ENCODE data around the gene JAML.

The JAML gene

GRCh38 chr11:118149493-118149892 is 75.3 kb downstream of the JAML start:
- DNase-seq (ENCODE audit: low read depth): no peak
- H3K4me3 ChIP-seq (ENCODE audit: low read depth, low read length): no peak overlapping the region
- no peak for TF ChIP-seq CTCF (conservative IDR thresholded peaks at IDR 0.05; ENCODE audit: low read depth, low read length)

- DNase-seq (ENCODE audit: low read depth): no peak
- H3K4me3 ChIP-seq (ENCODE audit: low read depth, low read length): no peak overlapping the region
- TF ChIP-seq CTCF (conservative IDR thresholded peaks at IDR 0.05; ENCODE audit: low read depth, low read length): no peak
Measured at GRCh38 chr11:118148856-118149255, 76.0 kb downstream of the JAML start.

GRCh38 chr11:118148240-118148639 is 76.6 kb downstream of the JAML start:
- H3K4me3 ChIP-seq (ENCODE audit: low read depth, low read length): no peak overlapping the region
- no peak for DNase-seq (ENCODE audit: low read depth)
- no peak for TF ChIP-seq CTCF (conservative IDR thresholded peaks at IDR 0.05; ENCODE audit: low read depth, low read length)

- TF ChIP-seq CTCF (conservative IDR thresholded peaks at IDR 0.05; ENCODE audit: low read depth, low read length): no peak
- no peak overlapping the region for H3K4me3 ChIP-seq (ENCODE audit: low read depth, low read length)
- DNase-seq (ENCODE audit: low read depth): no peak
Measured at GRCh38 chr11:118147502-118147901, 77.3 kb downstream of the JAML start.

- TF ChIP-seq CTCF (conservative IDR thresholded peaks at IDR 0.05; ENCODE audit: low read depth, low read length): no peak
- H3K4me3 ChIP-seq (ENCODE audit: low read depth, low read length): no peak overlapping the region
- DNase-seq (ENCODE audit: low read depth): no peak
Measured at GRCh38 chr11:118146554-118146953, 78.3 kb downstream of the JAML start.

- peak overlapping the region; percentile 55 for H3K4me3 ChIP-seq (ENCODE audit: low read depth, low read length)
- peak; percentile 90 for TF ChIP-seq CTCF (conservative IDR thresholded peaks at IDR 0.05; ENCODE audit: low read depth, low read length)
- DNase-seq (ENCODE audit: low read depth): peak; percentile 66
Measured at GRCh38 chr11:118145285-118146227, 79.3 kb downstream of the JAML start.
